Hypothalamus (tissue), 51 donors: ENCODE measurements around the gene C3orf20.
A peak's percentile ranks its signal among the peaks of the same experiment; 100 is the strongest.

Experiments
- DNase-seq, 51 donors: peaks; one replicate each; lab custom pipeline; 2025; lab: John Stamatoyannopoulos, UW

The C3orf20 gene

GRCh38 chr3:14674841-14675240 lies at the start of gene C3orf20:
TSS of gene C3orf20 (plus strand) at chr3:14675141. CDS start at chr3:14682714, 7,573 bp downstream.
- DNase-seq = no peak

GRCh38 chr3:14625443-14625842 lies 49.5 kb upstream of the C3orf20 start:
- no peak for DNase-seq

DNA sequence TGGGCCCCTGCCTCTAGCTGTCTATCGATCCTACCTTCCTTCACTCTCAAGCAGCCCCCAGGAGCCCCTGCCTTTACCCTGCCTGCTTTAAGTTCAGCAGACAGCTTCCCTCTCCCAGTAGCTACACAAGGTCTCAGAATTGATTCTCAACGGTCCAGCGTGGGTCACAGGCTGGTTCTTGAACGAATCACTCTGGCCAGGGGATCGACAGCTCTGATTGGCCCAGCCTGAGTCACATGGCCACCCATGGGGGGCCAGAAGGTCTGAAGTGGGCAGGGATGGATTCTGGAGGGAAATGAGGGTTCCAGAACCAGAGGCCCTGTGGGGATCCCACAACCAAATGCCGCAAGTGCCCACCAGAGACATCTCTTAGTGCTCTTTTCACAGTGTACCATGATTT lies 47.1 kb upstream of the C3orf20 start:
- no peak for DNase-seq

- DNase-seq = no peak
These were observed 46.5 kb upstream of the C3orf20 start for GRCh38 chr3:14628406-14628805.

- DNase-seq = no peak
These were observed 44.4 kb upstream of the C3orf20 start for GRCh38 chr3:14630404-14631100.

GRCh38 chr3:14631101-14631497 lies 43.8 kb upstream of the C3orf20 start:
- no peak for DNase-seq

DNA sequence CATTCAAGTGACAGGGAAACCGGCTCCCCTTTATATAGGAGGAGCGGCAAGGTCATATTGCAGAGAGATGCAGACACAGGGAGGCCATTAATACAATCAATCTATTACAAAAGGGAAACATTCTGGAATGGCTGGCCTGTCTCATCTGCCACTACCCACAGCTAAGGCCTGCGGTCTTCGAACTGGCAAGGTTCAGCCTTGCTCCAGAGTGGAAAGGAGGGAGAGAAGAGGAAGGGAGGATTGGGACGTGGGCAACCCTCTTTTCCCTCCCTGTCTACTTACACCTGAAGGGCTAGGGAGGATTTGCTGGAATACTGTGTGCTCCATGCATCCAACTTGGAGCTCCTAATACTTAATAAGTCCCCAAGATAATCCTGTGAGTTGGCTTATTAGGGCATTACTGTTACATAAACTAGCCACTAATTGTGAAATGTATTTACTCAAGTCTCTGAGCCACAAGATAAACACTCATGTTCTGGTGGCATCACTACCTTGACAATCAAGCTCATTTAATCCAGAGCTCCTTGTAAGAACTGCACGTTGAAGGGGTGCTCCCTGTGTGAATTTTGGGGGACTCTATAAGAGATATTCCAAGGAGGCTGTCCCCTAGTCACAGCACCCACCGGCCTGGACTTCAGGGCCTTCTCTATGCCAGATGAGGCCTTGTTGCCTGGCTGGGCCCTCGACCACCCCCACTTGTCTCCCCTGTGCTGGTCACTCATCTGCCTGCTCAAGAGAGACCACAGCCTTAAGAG lies 43.1 kb upstream of the C3orf20 start:
- DNase-seq = no peak

DNA sequence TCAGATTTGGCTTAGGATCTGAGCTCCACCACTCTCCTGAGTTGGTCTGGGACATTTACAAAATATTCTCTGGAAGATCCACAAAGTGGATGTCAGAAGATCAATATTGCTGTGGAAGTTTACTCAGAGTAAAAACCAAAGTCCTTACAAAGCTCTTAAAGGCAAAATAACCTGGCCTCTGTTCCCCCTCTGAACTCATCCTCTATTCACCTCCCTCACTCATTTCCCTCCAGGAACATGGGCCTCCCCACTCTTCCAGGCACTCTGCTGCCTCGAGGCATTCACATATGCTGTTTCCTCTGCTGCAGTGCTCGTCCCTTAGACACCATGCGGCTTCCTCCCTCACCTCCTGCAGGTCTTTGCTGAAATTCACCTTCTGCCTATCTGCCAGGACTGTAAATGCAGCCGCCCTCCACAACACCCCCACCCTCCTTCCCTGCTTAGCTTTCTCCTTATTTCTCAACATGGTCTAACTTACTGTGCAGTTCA lies 42.5 kb upstream of the C3orf20 start:
- DNase-seq = no peak

DNA sequence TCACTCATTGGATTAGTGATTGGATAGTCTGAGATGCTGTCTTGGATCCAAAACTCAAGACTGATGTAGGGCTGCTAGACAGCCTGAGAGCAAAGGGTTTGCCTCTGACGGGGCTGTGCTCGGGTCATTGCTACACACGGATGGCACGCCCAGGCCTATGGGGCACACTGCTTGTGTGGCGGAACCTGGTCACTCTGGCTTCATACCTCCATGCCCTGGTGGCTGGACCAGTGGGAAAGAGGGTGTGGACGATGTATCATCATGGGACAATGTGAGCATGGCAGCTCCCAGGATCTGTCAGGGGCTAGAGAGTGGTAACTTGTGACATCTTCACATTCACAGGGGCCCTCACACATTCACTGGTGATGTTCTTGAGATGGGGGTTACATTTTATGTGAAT lies 41.5 kb upstream of the C3orf20 start:
- no peak for DNase-seq

DNA sequence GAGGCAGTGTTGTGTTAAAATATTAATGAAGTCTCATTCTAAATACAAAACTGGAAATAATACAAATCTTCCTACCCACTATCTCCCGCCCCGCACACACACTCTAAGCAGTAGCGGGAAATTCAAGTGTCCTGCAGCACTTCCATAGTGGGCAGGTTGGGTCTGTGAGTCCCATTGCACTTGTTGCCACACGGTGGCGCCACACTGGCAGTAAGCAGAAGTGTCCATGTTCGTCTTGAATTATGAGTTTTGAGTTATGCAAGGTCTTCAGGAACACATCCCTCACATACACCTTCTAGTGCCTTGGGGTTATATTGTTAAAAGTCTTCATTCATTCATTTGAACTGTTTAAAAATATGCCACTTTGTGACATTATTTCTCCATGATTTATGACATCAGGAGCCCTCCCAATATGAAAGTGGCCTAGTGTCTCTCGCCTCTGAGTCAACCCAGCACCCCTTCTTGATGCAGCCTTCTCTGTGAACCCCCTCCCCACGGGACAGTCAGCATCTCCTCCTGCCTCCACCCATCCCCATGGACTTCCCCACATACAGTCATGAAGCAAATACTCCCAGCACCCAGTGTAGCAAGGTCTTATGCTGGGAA lies 41.0 kb upstream of the C3orf20 start:
- DNase-seq = peak in 9 of 51 donors; percentile 3 to 24 (median 12)

- no peak for DNase-seq
These were observed 40.1 kb upstream of the C3orf20 start for GRCh38 chr3:14634763-14635400.

DNA sequence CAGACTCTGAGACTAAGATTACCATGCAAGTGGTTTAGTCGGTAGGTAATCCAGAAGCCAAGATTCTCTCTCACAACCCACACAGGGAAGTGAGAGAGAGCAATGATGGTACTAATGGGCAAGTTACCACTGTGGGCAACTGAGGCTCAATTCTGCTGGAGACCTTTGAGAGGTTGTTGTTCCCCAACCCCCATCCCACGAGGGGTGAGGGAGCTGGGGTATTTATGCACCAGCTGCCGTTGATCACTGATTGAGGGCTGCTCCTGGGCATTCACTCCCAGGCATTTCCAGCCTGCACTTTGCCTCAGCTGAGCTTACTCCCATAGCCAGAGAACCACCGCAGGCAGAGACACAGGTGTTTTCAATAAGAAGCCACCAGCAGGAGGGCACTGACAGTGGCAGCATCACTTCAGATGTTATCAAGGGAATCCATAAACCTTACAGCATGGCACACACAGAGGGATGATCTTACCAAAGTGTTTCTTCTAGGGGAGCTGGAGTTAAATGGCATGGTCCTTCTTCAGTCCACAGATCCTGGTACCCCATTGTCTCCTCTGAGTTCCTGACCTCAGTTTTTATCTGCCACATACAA lies 38.3 kb upstream of the C3orf20 start:
- DNase-seq = no peak

- DNase-seq = peak in 3 of 51 donors; percentile 22 to 81 (median 40)
These were observed 34.8 kb upstream of the C3orf20 start for GRCh38 chr3:14640157-14640562.

DNA sequence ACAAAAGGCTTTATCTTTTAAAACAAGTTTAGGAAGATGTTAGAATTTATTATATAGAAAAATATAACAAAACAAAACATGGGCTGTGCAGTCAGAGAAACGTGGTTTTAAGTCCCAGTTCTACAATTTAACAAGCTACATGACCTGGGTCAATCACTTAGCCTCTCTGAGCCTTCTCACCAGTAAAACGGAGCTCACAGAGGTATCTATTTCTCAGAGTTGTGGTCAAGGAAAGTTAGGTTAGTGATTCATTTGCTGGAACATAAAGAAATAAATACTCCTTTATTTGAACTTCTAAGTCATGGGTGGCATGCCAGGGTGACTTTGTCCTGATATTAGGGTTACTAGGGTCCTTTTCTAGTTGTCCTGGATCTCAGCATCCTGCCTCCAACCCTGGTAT lies 34.2 kb upstream of the C3orf20 start:
- no peak for DNase-seq

DNA sequence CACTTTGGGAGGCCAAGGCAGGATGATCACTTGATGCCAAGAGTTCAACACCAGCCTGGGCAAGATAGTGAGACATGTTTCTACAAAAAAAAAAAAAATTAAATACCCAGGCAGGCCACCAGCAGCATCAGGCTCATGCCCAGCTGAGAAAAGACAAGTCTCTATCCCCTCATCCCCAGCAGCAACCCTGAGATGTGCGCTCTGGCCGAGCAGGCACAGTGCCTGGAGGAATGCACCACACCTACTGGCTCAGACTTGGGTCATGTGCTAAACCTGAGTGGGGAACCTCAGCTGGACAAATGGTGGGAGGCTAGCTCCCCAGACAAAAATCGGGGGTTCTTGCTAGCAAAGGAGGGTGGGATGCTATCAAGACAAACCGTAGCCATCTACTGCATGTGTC lies 33.6 kb upstream of the C3orf20 start:
- DNase-seq = no peak

- DNase-seq = no peak
These were observed 29.5 kb upstream of the C3orf20 start for GRCh38 chr3:14645453-14645852.

DNA sequence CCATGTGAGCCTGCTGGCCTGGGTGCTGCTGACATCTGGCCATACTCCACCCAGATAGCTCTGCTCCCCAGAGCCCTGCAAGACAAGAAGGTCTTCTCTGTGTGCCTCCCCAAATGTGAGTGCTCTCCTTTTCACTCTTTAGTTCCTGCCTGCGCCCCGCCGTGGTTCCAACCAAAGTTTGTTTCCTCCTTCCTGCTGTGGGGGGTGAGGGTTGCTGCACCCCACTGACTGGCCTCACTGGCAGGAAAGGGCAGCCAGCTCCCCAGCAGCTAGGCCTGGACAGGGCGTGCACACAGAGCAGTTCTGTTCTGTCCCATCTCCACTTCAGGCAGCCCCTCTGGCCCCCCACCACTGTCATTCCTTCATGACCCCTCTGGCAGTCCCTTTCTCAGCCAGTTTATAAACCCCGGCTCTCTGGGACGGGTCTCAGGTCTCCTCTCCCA lies 28.8 kb upstream of the C3orf20 start:
- no peak for DNase-seq

DNA sequence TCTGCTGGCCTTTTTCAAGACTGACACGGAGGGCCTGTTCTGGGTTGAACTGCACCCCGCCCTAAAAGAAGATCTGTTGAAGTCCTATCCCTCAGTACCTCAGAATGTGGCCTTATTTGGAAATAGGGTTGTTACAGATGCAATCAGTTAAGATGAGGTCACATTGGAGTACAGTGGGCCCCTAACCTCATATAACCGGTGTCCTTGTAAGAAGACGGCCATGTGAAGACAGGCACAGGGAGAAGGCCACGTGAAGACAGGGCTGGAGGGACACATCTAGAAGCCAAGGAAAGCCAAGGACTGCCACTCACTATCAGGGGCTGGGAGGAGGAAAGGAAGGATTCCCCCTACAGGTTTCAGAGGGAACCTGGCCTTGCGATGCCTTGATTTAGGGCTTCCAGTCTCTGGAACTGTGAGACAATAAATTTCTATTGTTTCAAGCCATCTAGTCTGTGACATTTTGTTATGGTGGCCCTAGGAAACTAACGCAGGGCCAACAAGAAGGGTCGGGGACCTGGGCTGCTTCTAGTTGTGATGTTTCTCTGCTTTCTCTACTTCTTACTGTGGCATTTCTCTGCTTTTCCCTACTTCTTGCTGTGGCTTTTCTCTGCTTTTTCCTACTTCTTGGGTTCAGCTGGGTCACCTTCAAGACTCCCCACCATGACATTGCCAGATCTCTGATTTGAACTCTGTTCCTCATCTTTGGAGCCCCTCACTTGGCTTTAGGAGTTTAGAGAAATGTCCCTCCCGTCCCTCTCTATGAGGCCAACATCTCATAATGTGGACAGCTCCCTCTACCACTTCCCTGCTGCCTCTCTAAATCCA lies 28.1 kb upstream of the C3orf20 start:
- no peak for DNase-seq
